H9 (cell line): ENCODE results near the gene GHRL. TPM values are rescaled to one million over a fixed set of nuclear protein-coding genes. Genes with fewer than 3 reads are reported as not detected.
A peak's percentile ranks its signal among the peaks of the same experiment; 100 is the strongest.

Source experiments
- DNase-seq: peaks from one replicate; pipeline ENCODE4 v3.0.0-alpha.2; 2017
- H2AFZ ChIP-seq: one replicate; pipeline ENCODE4 v1.6.1; 2013; ENCODE audit warnings: mild to moderate bottlenecking, low read length, control low read depth, moderate library complexity
- H2AK5ac ChIP-seq: 2 replicates; pipeline ENCODE4 v1.6.1; 2013; ENCODE audit warnings: low read length, control low read depth, mixed read lengths; ENCODE audit not compliant: insufficient read length
- H2BK120ac ChIP-seq: one replicate; pipeline ENCODE4 v1.6.1; 2013; ENCODE audit warnings: low read depth, mild to moderate bottlenecking, low read length, control low read depth, inconsistent platforms; ENCODE audit not compliant: poor library complexity, severe bottlenecking
- H2BK12ac ChIP-seq: 2 replicates; pipeline ENCODE4 v1.6.1; 2013; ENCODE audit warnings: low read length, control low read depth, mixed read lengths, low read depth; ENCODE audit not compliant: insufficient read length
- H2BK15ac ChIP-seq: 2 replicates; pipeline ENCODE4 v1.6.1; 2013; ENCODE audit warnings: low read depth, low read length, control low read depth
- H2BK20ac ChIP-seq: one replicate; pipeline ENCODE4 v1.6.1; 2013; ENCODE audit warnings: low read depth, mild to moderate bottlenecking, low read length, control low read depth, inconsistent platforms; ENCODE audit not compliant: poor library complexity, severe bottlenecking
- H2BK5ac ChIP-seq: 2 replicates; pipeline ENCODE4 v1.6.1; 2013; ENCODE audit warnings: low read length, control low read depth, mixed read lengths; ENCODE audit not compliant: insufficient read length
- H3K14ac ChIP-seq: 2 replicates; pipeline ENCODE4 v1.6.1; 2013; ENCODE audit warnings: low read length, control low read depth; ENCODE audit not compliant: insufficient read depth
- H3K18ac ChIP-seq: 2 replicates; pipeline ENCODE4 v1.6.1; 2013; ENCODE audit warnings: low read depth, mild to moderate bottlenecking, mixed read lengths, low read length, control low read depth; ENCODE audit not compliant: insufficient read length
- H3K23ac ChIP-seq: 2 replicates; pipeline ENCODE4 v1.6.1; 2013; ENCODE audit warnings: low read length, control low read depth, mixed read lengths, low read depth; ENCODE audit not compliant: insufficient read length
- H3K23me2 ChIP-seq: 2 replicates; pipeline ENCODE4 v1.6.1; 2013; ENCODE audit warnings: low read depth, mild to moderate bottlenecking, mixed read lengths, low read length, control low read depth; ENCODE audit not compliant: insufficient read length, poor library complexity, severe bottlenecking
- H3K27ac ChIP-seq: 2 replicates; pipeline ENCODE4 v1.5.1; 2013; ENCODE audit warnings: low read length, control low read depth, mixed read lengths, low read depth; ENCODE audit not compliant: insufficient read length
- H3K27me3 ChIP-seq: 2 replicates; pipeline ENCODE4 v1.6.1; 2013; ENCODE audit warnings: low read length, control low read depth, inconsistent platforms; ENCODE audit not compliant: insufficient read depth
- H3K4ac ChIP-seq: 2 replicates; pipeline ENCODE4 v1.6.1; 2013; ENCODE audit warnings: low read depth, mild to moderate bottlenecking, control low read depth, inconsistent platforms, low read length, moderate library complexity
- H3K4me1 ChIP-seq: 2 replicates; pipeline ENCODE4 v1.6.1; 2013; ENCODE audit warnings: low read length, control low read depth, inconsistent platforms; ENCODE audit not compliant: insufficient read depth
- H3K4me2 ChIP-seq: 2 replicates; pipeline ENCODE4 v1.6.1; 2013; ENCODE audit warnings: low read length, control low read depth, mixed read lengths; ENCODE audit not compliant: insufficient read length, insufficient read depth
- H3K56ac ChIP-seq: 2 replicates; pipeline ENCODE4 v1.6.1; 2013; ENCODE audit warnings: low read depth, mild to moderate bottlenecking, mixed read lengths, low read length, control low read depth; ENCODE audit not compliant: insufficient read length
- H3K79me1 ChIP-seq: 2 replicates; pipeline ENCODE4 v1.6.1; 2013; ENCODE audit warnings: low read depth, mild to moderate bottlenecking, moderate library complexity, low read length, control low read depth, inconsistent platforms; ENCODE audit not compliant: insufficient read depth, poor library complexity, severe bottlenecking
- H3K79me2 ChIP-seq: 2 replicates; pipeline ENCODE4 v1.6.1; 2013; ENCODE audit warnings: low read length, control low read depth, inconsistent platforms; ENCODE audit not compliant: insufficient read depth
- H3K9ac ChIP-seq: 2 replicates; pipeline ENCODE4 v1.6.1; 2013; ENCODE audit warnings: low read length, control low read depth, mixed read lengths; ENCODE audit not compliant: insufficient read length; ENCODE audit errors: extremely low read depth
- H3K9me3 ChIP-seq: one replicate; pipeline ENCODE4 v1.6.1; 2013; ENCODE audit warnings: low read depth, low read length, inconsistent platforms; ENCODE audit not compliant: control insufficient read depth
- H3T11ph ChIP-seq: one replicate; pipeline ENCODE4 v1.6.1; 2013; ENCODE audit warnings: mild to moderate bottlenecking, low read length, control low read depth, inconsistent platforms
- H4K20me1 ChIP-seq: one replicate; pipeline ENCODE4 v1.6.1; 2013; ENCODE audit not compliant: control insufficient read depth, insufficient read length, insufficient read depth
- H4K5ac ChIP-seq: 2 replicates; pipeline ENCODE4 v1.6.1; 2013; ENCODE audit warnings: low read depth, mild to moderate bottlenecking, mixed read lengths, low read length, control low read depth; ENCODE audit not compliant: insufficient read length
- H4K8ac ChIP-seq: replicated peaks from 2 replicates; pipeline ENCODE4 v1.6.1; 2013; ENCODE audit warnings: low read length, control low read depth, mixed read lengths, low read depth; ENCODE audit not compliant: insufficient read length
- H4K91ac ChIP-seq: 2 replicates; pipeline ENCODE4 v1.6.1; 2013; ENCODE audit warnings: low read depth, mild to moderate bottlenecking, moderate library complexity, mixed read lengths, low read length, control low read depth; ENCODE audit not compliant: insufficient read length
- H3K27ac Mint-ChIP-seq, 3 experiments: 2 replicates in 2 of 3; 3 replicates in 1 of 3; pipeline ENCODE4 v1.8.0; 2020 to 2021; ENCODE audit warnings: mixed read lengths in 3 of 3, mild to moderate bottlenecking in 1 of 3, moderate library complexity in 1 of 3
- H3K27me3 Mint-ChIP-seq: 2 replicates; pipeline ENCODE4 v1.8.0; 2021; ENCODE audit warnings: low read depth, mild to moderate bottlenecking, moderate library complexity, mixed read lengths
- H3K36me3 Mint-ChIP-seq, 3 experiments: 2 replicates in 2 of 3; 3 replicates in 1 of 3; pipeline ENCODE4 v1.8.0; 2020 to 2021; ENCODE audit warnings: low read depth in 3 of 3, mixed read lengths in 3 of 3; ENCODE audit not compliant: insufficient read depth in 1 of 3
- H3K4me1 Mint-ChIP-seq, 2 experiments: 2 replicates each; pipeline ENCODE4 v1.8.0; 2020; ENCODE audit warnings: mixed read lengths in 2 of 2
- H3K4me3 Mint-ChIP-seq, 2 experiments: 2 replicates in 1 of 2; 3 replicates in 1 of 2; pipeline ENCODE4 v1.8.0; 2020 to 2021; ENCODE audit warnings: mild to moderate bottlenecking in 2 of 2, mixed read lengths in 2 of 2, moderate library complexity in 1 of 2
- H3K9me3 Mint-ChIP-seq, 2 experiments: 2 replicates in 1 of 2; 3 replicates in 1 of 2; pipeline ENCODE4 v1.8.0; 2020; ENCODE audit warnings: mild to moderate bottlenecking in 2 of 2, mixed read lengths in 2 of 2, moderate library complexity in 1 of 2
- CTCF ChIP-seq: fragments of 200-600 bp; sonication (generic); conservative IDR thresholded peaks from 3 replicates; pipeline ENCODE4 v1.8.0; 2021; ENCODE audit warnings: antibody characterized with exemption, mild to moderate bottlenecking
- WGBS: extraction: QIAGEN DNeasy Blood & Tissue Kit; methylation state at CpG from one replicate; pipeline ENCODE4 v1.1.7; 2013; ENCODE audit warnings: missing lambda C conversion rate, low lambda C conversion rate, mixed read lengths; ENCODE audit not compliant: insufficient read length; ENCODE audit errors: extremely low coverage; 5-methylcytosine and 5-hydroxymethylcytosine counted together
- total RNA-seq: library from RNA; stranded (reverse); gene quantifications from 2 replicates; pipeline ENCODE4 v1.2.1, GENCODE V29; 2021

The GHRL gene
- total RNA-seq, 1 experiment from 2014 or later: 1.3 TPM

GRCh38 chr3:10247679-10248183 is 45.0 kb downstream of the GHRL start:
- H3K4me1 Mint-ChIP-seq: peaks cover 24 to 26% of the 10 kb centered on the region in 2 experiments
- Histone ChIP-seq H3K9me3 (no peaks in the 10 kb centered on the region), H3K14ac (no peak overlapping the region), H3K27me3 (no peaks in the 10 kb centered on the region), H3K9ac (no peak overlapping the region), H3K4me1 (peaks cover 3% of the 10 kb centered on the region; the same call in 1 of the 2 replicates), H3K27ac (no peak overlapping the region), H3K56ac (no peak overlapping the region), H2BK5ac (no peak overlapping the region), H3K79me1 (no peaks in the 10 kb centered on the region), H4K20me1 (no peaks in the 10 kb centered on the region), H4K8ac (no peak overlapping the region), H3K23ac (no peak overlapping the region), H3K4me2 (peak overlapping the region; percentile 43), H2AK5ac (no peak overlapping the region), H3K79me2 (peaks cover 8% of the 10 kb centered on the region; the same call in 1 of the 2 replicates), H3T11ph (no peak overlapping the region), H4K5ac (no peak overlapping the region), H2BK120ac (no peak overlapping the region), H2BK20ac (no peak overlapping the region), H2BK15ac (no peak overlapping the region), H3K23me2 (peaks cover 13% of the 10 kb centered on the region), H2BK12ac (no peak overlapping the region), H3K18ac (no peak overlapping the region), H2AFZ (no peak overlapping the region), H4K91ac (no peak overlapping the region), H3K4ac (no peak overlapping the region)
- peaks cover 17% of the 10 kb centered on the region for H3K27me3 Mint-ChIP-seq
- TF ChIP-seq CTCF: no peak
- peak overlapping the region; percentile 67 to 83 for H3K4me3 Mint-ChIP-seq
- no CpG with 5 or more reads among the region's 14 CpGs for WGBS
- H3K9me3 Mint-ChIP-seq: peaks cover 33 to 34% of the 10 kb centered on the region in 2 experiments
- peak overlapping the region; percentile 47 to 94 (median 55); a peak in 4 of 7 replicates for H3K27ac Mint-ChIP-seq
- no peak for DNase-seq
- H3K36me3 Mint-ChIP-seq: peaks cover 27 to 46% (median 36%) of the 10 kb centered on the region in 3 experiments; a peak in 6 of 7 replicates
